Activated CD8-positive, alpha-beta memory T cell treated with anti-CD3 and anti-CD28 coated beads for 24 hours (primary cell): ENCODE data around the gene STC2.
"Not testable (repeated sequence)": the region's sequence is repeated elsewhere in the genome, so short reads cannot be mapped to it uniquely, and the experiment has no call there.

Source experiments
- DNase-seq: peaks from one replicate; pipeline ENCODE4 v3.0.0-alpha.2; 2020

The STC2 gene

GRCh38 chr5:173293817-173294672 lies 34.2 kb downstream of the STC2 start:
- peak; percentile 88 for DNase-seq

- no peak for DNase-seq
Observed at GRCh38 chr5:173291722-173292658, 36.2 kb downstream of the STC2 start.

- no peak for DNase-seq
Observed at GRCh38 chr5:173290477-173291131, 37.6 kb downstream of the STC2 start.

- DNase-seq: no peak
Observed at GRCh38 chr5:173289372-173289771, 38.8 kb downstream of the STC2 start.

GRCh38 chr5:173288632-173289031 lies 39.6 kb downstream of the STC2 start:
- no peak for DNase-seq

- DNase-seq: no peak
Observed at GRCh38 chr5:173287086-173287485, 41.1 kb downstream of the STC2 start.

GRCh38 chr5:173284343-173284958 lies 43.8 kb downstream of the STC2 start:
- DNase-seq: not testable (repeated sequence)

- DNase-seq: peak; percentile 88
Observed at GRCh38 chr5:173283318-173284288, 44.6 kb downstream of the STC2 start.

- no peak for DNase-seq
Observed at GRCh38 chr5:173282916-173283315, 45.3 kb downstream of the STC2 start.

- no peak for DNase-seq
Observed at GRCh38 chr5:173281910-173282309, 46.3 kb downstream of the STC2 start.

- no peak for DNase-seq
Observed at GRCh38 chr5:173279166-173279565, 49.0 kb downstream of the STC2 start.

- no peak for DNase-seq
Observed at GRCh38 chr5:173278641-173279040, 49.6 kb downstream of the STC2 start.

- no peak for DNase-seq
Observed at GRCh38 chr5:173278172-173278571, 50.0 kb downstream of the STC2 start.

- DNase-seq: no peak
Observed at GRCh38 chr5:173274771-173275170, 53.4 kb downstream of the STC2 start.

- DNase-seq: no peak
Observed at GRCh38 chr5:173271419-173271818, 56.8 kb downstream of the STC2 start.

- no peak for DNase-seq
Observed at GRCh38 chr5:173268750-173269432, 59.3 kb downstream of the STC2 start.

GRCh38 chr5:173265433-173265832 lies 62.8 kb downstream of the STC2 start:
- no peak for DNase-seq
